Measurements from ENCODE around the gene FKBP6.
"Not testable (repeated sequence)": the region's sequence is repeated elsewhere in the genome, so short reads cannot be mapped to it uniquely, and the experiment has no call there.

Gene FKBP6

GRCh38 chr7:73397521-73398281, 69.7 kb downstream of the FKBP6 start:
- DNase-seq = no peak

GRCh38 chr7:73399185-73400050, 71.5 kb downstream of the FKBP6 start:
- DNase-seq = not testable (repeated sequence)

- DNase-seq = not testable (repeated sequence)
Measured at GRCh38 chr7:73404860-73405259, 76.9 kb downstream of the FKBP6 start.
